Measurements from ENCODE around the gene RFPL2. TPM values are rescaled to one million over a fixed set of nuclear protein-coding genes. Genes with fewer than 3 reads are reported as not detected.
A peak's percentile ranks its signal among the peaks of the same experiment; 100 is the strongest.

The RFPL2 gene
- under 1 TPM in 1 of 12 donors, not detected in 11; 0.15 TPM for polyA plus RNA-seq (ENCODE audit: insufficient read length in 12 of 12)
- long read RNA-seq, donor 1 = 0 reads
- long read RNA-seq, donor 2 = 0 reads
- long read RNA-seq, donor 3 = 0 reads
- long read RNA-seq, donor 4 = 0 reads
- long read RNA-seq, donor 5 = 0 reads
- long read RNA-seq, donor 6 = 0 reads
- long read RNA-seq, donor 7 = 0 reads
- long read RNA-seq, donor 8 = 0 reads
- long read RNA-seq, donor 9 = 0 reads
- long read RNA-seq, donor 10 = 0 reads
- long read RNA-seq, donor 11 = 0 reads

DNA sequence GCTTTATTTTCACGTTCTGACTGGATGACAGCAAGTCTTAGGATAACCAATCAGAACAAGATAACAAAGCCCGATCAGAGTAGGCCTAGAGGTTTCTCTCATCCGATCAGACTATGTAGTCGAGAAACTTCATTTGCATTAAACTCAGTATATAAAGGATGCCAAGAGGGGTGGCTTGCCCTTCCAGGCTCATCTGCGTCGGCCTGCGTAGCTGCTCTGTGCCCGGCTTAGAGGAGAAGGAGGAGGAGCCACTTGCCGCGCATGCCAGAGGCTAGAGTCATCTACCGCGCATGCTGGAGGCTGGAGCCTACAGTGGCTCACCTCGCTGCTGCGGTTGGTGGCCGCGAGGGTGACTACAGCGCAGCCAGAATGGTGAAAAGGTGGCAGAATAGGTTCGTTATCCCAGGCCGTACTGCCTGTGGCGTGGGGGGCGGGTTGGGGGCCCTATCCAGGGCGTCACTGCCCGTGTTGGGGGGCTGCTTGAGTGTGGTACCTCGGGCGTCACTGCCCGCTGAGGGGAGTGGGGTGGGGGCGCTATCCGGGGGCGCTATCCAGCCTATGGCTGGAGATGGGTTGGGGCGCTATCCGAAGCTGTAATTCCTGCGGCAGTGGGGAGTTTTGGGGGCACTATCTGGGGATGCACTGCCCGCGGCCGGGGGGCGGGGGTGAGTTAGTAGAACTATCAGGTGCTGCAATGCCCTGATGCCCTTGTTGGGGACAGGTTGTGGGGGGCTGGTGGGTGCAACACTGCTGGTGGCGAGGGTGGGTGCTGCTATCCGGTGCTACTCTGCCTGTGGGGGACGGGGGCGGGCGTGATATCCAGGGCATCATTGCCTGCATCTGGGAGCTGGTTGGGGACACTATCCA lies at the start of gene RFPL2:
RFPL2 (minus strand) TSS at position 218 of the 867 bp plus-strand sequence. CDS start 2,622 bp downstream, outside the sequence.
- peak; percentile 52 for DNase-seq

DNA sequence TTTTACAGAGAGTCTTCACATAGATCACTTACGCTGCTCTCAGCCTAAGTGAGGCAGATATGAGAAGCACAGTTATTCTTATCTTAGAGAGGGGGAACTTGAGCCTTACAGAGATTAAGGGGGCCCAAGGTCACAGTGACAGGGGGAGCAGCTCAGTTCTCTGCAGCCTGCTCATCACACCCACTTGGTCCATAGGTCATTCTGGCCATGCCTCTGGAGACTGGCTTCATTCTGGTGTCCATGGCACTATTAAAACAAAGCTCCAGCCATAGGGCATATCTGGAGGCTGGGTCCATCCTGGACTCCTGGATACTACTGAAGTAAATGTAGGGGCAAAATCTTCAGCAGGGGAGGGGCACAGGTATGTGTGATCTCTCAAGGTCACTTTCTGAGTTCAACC lies 44.4 kb upstream of the RFPL2 start:
- no peak for DNase-seq

DNA sequence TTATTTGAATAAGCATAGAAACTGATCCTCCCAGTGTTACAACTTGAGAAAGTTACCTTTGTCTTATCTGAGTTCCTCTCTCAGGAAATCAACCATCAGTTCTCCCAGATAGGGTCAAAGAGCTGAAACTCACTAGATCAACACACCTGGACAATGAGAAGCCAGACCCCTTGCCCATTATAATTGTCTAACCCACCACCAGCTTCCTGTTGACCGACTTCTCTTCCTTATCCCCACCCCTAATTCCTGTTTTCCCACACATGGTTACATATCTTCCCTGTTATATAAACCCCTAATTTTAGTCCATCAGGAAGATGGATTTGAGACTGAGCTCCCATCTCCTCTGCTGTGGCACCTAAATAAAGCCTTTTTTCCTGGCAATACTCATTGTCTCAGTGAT lies 43.4 kb upstream of the RFPL2 start:
- DNase-seq = no peak

DNA sequence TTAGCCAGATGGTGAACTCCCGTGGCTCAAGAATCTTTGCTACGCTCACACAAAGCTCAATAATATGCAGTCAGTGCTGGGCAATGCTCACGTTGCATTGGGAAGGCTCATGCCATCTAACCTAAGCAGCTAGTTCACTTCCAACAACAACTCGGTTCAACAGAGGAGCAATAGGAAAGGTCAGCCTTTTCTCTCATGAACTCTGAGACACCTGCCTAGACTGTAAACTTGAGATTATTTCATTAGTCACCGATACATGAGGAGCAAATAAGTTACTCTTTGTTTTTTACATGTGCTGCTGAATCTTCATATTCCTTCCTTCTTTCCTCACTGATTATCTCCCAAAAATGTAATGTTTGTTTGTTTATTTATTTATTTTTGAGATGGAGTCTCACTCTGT lies 41.3 kb upstream of the RFPL2 start:
- DNase-seq = no peak

DNA sequence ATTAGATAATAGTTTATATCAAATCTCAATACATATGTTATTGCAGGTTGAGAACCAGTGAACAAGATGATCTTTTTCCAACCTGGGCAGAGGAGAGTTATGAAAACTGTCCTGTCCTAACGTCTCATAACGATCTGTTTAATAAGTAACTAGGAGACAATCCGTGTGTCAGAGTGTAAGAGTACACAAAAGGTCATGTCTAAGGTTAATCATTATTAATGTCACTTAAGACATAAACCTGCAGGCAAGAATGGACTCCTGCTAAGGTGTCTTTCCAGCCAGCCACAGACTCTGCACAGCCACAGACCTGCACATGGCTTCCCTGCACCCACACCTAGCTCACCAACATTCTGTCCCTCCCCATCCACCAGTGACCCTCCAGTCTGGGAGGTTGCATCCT lies 40.2 kb upstream of the RFPL2 start:
- DNase-seq = no peak

DNA sequence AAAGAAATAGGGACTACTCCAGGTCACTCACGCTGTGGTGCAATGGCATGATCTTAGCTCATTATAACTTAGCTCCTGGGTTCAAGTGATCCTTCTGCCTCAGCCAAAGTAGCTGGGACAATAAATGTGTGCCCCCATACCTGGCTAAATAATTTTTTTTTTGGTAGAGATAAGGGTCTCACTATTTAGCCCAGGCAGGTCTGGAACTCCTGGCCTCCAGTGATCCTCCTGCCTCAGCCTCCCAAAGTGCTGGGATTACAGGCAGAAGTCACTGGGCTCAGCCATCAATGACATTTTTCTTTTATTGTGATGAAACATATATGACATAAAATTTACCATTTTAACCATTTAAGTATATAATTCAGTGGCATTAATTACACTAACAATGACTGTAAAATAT lies 39.7 kb upstream of the RFPL2 start:
- DNase-seq = no peak

DNA sequence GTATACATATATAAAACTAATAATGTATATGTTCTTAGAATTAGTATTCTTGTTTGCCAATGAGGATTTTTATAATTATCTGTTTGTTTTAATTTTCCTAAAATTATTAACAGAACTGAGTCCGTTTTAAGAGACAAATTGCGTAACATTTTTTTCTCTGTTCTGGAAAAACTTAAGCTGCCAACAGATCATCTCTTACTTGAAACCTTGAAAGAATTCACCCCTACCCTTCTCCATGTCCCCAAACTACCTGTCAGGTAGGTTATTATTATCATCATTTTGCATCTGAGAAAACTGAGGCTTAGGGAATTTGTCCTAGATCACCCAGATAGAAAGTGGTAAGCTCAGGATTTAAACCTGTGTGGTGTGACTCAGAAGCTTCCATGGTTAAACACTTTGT lies 35.6 kb upstream of the RFPL2 start:
- DNase-seq = no peak

DNA sequence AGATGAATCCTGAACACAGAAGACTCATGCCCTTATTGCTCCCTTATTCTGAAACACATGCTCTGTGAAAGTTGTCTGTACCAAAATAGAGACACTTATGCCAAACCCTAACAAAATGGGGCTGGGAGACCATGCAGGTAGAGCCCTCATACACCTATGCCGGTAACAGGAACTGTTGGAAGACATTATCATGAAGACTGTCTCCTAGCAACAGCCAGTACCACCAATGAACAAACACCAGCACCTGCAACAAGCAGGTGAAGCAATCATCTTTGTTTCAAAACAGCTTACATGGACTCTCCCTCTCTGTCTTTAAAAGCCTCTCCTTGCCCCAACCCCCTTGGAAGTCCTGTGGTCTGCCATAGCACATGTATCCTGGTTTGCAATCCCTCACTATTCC lies 33.0 kb upstream of the RFPL2 start:
- DNase-seq = no peak

DNA sequence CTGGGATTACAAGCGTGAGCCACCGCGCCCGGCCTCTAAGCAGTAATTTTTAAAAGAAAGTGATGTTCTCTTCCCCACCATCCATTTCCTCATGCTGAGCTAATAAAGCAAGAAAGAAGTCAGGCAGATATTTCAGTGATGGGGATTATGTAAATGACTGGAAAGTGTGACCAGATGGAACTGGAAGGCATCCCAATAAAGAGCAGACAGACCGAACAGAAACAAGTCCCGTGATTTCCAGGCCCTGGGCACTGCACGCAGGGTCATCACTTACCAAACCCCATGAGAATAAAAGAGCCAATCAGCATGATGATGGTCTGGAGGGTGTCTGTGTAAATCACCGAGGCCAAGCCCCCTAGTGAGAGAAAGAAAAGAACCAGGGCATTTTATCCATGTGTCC lies 32.1 kb upstream of the RFPL2 start:
- DNase-seq = no peak

DNA sequence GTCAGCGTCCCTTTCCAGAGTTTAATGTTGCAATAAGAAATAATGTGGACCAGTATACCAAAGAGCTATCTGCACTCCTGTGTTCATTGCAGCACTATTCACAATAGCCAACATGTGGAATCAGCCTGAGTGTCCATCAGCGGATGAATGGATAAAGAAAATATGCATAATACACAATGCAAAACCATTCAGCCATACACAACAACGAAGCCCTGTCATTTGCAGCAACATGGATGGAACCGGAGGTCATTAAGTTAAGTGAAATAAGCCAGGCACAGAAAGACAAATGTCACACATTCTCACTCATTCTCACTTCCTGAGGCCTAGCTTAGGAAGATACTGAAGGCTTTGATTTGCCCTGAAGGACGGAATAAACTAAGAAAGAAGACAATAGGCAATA lies 28.2 kb upstream of the RFPL2 start:
- no peak for DNase-seq

DNA sequence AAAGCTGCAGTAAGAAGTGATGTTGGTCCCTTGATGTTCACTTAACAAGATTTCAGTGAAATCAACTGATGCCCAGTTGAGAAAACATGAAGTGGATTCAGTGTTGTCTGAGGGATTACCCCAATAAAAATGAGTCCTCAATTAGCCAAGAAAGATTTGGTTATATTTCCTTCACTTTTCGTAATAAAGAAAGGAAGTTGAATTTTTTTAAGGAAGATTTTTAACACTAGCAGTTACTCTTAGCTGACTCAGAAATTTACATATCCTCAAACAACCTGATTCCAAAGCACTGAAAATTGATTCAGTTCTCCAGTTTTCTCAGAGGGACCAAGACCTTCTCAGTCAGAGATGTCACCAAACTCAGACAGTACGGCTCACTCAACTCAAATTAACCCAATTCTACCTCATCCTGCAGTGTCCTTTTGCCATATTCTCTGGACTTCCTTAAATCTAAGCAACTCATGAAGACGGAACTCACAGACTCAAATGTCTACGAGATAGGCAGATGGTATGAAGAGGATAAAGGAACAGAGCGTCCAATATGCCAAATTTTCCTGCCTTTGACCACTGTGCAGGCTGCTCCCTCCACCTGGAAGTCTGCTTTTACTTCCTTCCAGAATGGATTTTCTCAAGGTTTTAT lies 27.4 kb upstream of the RFPL2 start:
- no peak for DNase-seq

DNA sequence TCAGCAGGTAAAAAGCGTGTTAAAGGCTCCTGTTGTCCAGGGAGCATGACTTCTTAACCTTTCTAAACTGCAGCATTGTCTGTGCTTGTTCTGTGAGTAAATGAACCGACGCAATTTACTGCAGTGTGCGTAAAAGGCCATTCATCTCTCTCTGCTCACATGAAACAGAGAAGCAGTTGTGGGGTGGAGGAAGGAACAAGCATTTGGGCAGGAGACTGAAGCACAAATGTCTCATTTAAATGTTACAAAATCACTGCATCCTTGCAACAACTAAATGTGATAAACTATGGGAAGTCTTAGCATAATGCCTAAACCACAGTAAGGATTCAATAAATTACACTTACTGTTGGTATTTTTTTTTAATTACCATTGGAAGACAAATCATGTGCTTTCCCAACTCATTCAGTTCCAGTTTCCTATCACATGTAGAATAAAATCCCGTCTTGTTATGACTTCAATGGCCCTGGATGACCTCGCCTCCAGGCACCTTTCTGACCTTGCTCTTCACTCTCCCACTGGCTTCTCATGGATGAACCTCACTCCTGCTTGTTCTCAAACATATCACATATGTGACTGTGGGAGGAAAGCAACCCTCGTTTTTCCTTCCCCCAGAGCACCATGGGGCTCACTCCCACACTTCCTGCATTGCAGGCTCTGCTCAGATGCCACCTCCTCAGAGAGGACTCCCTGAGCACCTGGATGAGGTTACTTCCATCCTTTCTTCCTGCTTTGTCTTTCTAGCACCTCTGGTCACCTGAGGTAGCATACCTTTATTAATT lies 21.6 kb upstream of the RFPL2 start:
- no peak for DNase-seq

DNA sequence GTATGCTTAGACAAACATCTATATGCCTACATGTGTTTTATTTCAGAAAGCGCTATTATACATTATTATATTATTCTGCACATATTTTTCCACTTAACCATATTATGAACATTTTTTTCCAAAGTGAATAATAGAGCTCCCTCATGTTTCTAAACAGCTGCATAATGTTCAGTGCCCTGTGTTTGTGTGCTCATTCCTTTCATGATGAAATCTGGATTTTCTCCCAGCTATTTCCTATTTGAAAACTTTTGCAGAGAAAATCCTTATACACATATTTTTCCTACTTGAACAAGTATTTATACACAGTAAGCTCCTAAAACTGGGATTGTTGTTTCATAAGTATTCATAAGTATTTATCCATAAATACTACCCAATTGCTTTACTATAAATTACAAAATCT lies 18.1 kb upstream of the RFPL2 start:
- peak; percentile 45 for DNase-seq

DNA sequence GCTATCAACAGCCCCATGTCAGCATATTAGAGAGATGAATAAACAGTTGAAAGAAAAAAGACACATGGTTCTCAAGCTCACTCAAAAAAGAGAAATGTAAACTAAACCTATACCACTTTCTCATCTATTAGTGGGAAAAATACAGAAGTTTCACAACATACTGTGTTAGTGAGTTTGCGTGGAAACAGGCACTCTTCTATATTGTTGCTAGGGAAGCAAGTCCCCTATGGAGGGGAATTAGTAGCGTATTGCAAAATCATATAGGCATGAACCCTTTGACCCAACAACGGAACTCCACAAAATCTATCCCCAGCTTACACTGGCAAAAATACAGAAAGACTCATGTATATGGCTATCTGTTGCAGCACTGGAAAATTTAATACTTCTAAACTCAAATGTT lies 14.2 kb upstream of the RFPL2 start:
- DNase-seq = no peak

DNA sequence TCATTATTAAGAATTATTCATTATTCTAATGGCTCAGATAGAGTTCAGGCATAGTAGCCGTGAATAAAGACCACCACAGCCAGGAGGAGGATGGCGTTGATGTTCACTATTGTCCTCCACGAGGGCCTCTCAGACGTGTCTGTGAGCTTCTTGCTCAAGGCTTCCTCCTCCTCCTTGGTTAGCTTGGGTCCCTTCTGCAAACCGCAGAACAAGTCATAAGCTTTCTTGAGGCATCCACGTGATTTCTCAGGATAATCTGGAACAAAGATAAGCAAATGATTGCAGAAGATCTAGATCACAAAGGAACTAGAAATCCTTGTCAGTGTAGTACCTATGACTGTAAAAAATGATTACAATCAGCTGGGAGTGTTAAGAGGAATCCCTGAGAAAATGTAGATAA lies 13.6 kb upstream of the RFPL2 start:
- DNase-seq = no peak

DNA sequence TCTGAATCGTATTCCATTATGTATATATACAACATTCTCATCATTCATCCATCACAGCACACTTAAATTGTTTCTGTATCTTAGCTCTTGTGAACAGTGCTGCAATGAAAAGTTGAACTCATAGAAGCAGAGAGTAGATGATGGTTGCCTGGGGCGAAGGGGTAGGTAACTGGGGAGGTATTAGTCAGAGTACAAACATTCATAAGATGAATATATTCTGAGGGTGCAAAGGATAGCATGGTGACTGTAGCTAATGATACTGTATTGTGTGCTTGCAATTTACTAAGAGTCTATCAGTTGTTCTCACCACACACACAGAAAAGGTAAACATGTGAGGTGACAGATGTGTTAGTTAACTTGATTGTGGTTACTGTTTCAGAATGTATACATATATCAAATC lies 12.6 kb upstream of the RFPL2 start:
- DNase-seq = no peak

DNA sequence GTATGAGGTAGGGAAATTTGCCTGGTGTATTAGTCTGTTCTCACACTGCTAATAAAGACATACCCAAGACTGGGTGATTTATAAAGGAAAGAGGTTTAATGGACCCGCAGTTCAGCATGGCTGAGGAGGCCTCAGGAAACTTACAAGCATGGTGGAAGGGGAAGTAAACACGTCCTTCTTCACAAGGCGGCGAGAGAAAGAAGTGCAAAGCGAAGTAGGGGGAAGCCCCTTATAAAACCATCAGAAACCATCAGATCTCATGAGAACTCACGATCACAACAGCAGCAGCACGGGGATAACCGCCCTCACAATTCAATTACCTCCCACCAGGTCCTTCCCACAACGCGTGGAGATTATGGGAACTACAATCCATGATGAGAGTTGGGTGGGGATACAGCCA lies 12.0 kb upstream of the RFPL2 start:
- no peak for DNase-seq

DNA sequence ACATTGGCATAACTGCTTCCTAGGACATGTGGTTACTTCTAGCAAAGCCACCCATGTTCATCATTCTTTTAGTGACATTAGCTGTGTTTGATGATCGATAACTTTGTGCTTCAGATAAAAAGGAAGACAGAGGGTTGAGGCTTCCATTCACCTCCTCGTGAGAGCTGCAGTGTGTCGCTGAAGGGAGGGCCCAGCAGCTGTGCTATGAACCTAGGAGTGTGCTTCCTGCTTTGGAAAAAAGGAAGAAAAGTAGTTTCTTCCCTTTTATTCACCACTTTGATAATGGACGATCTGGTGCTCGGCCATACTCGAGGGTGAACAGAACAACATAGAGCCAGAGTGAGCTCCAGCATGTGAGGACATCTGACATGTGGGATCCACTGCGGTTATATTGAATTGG lies 6.1 kb upstream of the RFPL2 start:
- no peak for DNase-seq

DNA sequence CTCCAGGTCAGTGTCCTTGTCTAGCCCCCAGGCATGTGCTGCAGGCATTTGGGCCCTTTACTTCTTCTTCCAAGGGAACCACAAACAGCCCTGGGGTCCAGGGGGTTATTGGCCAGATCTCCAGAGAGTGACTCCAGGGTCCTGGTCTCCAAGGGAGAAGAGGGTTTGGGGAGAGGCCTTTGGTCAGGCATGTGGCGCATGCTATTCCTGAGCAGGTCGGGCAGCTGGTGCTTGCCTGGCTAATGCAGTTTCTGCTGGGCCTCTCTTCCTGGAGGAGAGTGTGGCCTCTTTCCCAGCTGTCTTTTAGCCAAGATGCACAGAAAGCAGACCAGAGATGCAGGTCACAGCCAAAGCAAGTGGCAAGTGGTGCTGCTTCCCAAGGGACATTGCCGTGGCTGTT lies 3.8 kb upstream of the RFPL2 start:
- no peak for DNase-seq

DNA sequence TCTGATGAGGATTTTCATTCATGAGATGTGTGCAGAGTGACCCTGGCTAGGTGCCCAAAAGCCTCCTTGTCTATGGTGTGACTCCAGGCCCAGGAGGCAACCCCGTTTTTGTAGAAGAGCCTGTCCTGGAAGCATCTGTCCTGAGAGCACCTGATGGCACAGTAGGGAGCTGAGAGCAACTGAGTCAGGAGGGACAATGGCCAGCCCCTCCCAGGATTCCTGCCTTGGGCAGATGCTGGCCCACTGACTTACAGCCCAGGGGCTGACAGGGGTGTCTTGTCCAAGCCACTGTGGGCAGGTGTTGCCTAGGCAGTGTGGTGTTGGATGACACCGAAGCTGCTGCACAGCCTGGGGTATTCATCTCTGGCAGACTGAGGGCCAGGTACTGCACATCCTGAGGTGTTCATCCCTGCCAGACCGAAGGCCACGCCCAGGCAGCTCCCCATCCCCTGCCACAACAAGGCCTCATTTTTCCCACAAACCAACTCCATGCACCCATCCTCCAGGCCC lies 3.2 kb upstream of the RFPL2 start:
- no peak for DNase-seq

DNA sequence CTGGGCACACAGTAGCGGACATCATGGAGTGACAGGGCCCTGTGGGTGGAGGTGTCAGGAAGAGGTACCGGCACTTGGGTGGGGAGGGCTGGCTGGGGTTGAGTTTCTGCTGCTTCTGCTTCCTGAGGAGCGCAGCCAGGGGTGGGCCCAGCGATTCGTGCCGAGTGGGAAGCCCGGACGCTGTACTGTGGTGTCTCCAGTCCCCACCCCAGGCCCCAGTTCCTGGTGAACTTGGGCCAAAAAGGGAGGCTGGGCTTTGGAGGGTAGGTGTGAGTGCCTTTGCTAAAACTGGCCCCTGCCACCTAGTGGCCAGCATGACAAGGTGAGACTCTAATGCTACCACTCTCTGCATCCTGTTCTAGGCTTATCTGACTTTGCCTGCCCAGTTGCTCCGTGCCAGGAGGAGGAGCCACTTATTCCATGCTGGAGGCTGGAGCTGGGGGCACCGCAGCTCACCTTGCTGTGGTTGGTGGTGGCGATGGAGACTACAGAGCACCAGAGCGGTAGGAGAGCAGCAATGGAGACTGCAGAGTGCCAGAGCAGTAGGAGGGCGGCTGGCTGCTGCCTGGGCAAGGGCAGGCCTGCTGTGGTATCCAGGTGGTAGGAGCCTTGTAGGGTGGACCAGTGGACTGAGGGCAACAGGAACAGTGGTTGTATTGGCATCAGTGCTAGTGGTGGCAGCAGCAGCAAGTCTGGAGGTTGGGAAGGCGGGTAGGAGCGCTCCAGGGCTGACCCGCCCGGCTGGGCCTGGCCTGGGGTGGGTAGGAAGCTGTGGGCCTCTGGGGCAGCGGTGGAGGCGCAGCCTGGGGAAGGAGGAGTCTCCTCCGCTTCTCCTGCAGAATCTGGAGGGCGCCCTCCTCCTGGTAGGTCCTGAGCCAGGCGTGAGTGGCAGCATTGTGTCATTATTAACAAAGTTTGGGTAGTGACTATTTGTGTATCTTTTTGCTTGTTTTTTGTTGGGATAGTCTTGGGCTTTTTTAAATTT lies 2.2 kb upstream of the RFPL2 start:
- no peak for DNase-seq

Measured in muscle of arm (tissue), 14 donors.